K562 (cell line): Measurements from ENCODE around the gene SMG7.

Source experiments
- CHD4 ChIP-seq: fragments of 200-600 bp; sonication (generic); IDR thresholded peaks from 3 replicates; pipeline ENCODE4 v1.6.1; 2012; ENCODE audit warnings: low read depth, mild to moderate bottlenecking, mixed read lengths, low read length, inconsistent platforms; ENCODE audit not compliant: insufficient read depth, insufficient replicate concordance, poor library complexity, severe bottlenecking
- ELF1 ChIP-seq: fragments of 200-800 bp; sonication (Bioruptor generic); IDR thresholded peaks from 2 replicates; pipeline ENCODE4 v1.6.1; 2016; ENCODE audit warnings: missing genetic modification characterization, missing compliant biosample characterization
- FOXM1 ChIP-seq, 2 experiments: fragments of 450-650 bp in 1 of 2; sonication (generic) in 1 of 2; formaldehyde crosslinking in 1 of 2; IDR thresholded peaks; 2 replicates each; pipeline versions ENCODE4 v1.6.1 to v1.9.0; 2017 to 2022; ENCODE audit warnings: low read depth in 2 of 2, mild to moderate bottlenecking in 2 of 2, missing genetic modification reagents in 1 of 2, moderate library complexity in 1 of 2
- HDAC1 ChIP-seq, 2 experiments: fragments of 450-650 bp; IDR thresholded peaks; 2 replicates each; pipeline ENCODE4 v1.6.1; 2016 to 2017; ENCODE audit warnings: inconsistent platforms in 1 of 2, mild to moderate bottlenecking in 1 of 2, moderate library complexity in 1 of 2
- POLR2A ChIP-seq: fragments of 450-650 bp; conservative IDR thresholded peaks from 2 replicates; pipeline ENCODE4 v1.6.1; 2016
- SRF ChIP-seq, 2 experiments: fragments of 250-450, 450-650 bp in 1 of 2; sonication (Bioruptor Pico) in 1 of 2; sonication (generic) in 1 of 2; formaldehyde crosslinking; IDR thresholded peaks; 2 replicates each; pipeline versions ENCODE4 v1.5.0 to v1.5.1; 2020 to 2022; ENCODE audit warnings: mild to moderate bottlenecking in 1 of 2, missing genetic modification reagents in 1 of 2
- TF ChIP-seq, protein P1 (sequence below), 3 experiments: IDR thresholded peaks in 2 of 3; conservative IDR thresholded peaks in 1 of 3; 2 replicates each; pipeline ENCODE4 v1.5.1; 2011 to 2012; ENCODE audit warnings: low read length in 3 of 3, mild to moderate bottlenecking in 3 of 3, control low read depth in 2 of 3, improper control_type of control experiment in 1 of 3, inconsistent platforms in 1 of 3, low read depth in 1 of 3, mixed read lengths in 1 of 3, moderate library complexity in 1 of 3; ENCODE audit not compliant: insufficient read depth in 2 of 3
- TF ChIP-seq, protein P2 (sequence below): sonication (generic); formaldehyde crosslinking; IDR thresholded peaks from 2 replicates; pipeline ENCODE4 v1.8.1; 2022; ENCODE audit warnings: missing genetic modification reagents

DNA sequence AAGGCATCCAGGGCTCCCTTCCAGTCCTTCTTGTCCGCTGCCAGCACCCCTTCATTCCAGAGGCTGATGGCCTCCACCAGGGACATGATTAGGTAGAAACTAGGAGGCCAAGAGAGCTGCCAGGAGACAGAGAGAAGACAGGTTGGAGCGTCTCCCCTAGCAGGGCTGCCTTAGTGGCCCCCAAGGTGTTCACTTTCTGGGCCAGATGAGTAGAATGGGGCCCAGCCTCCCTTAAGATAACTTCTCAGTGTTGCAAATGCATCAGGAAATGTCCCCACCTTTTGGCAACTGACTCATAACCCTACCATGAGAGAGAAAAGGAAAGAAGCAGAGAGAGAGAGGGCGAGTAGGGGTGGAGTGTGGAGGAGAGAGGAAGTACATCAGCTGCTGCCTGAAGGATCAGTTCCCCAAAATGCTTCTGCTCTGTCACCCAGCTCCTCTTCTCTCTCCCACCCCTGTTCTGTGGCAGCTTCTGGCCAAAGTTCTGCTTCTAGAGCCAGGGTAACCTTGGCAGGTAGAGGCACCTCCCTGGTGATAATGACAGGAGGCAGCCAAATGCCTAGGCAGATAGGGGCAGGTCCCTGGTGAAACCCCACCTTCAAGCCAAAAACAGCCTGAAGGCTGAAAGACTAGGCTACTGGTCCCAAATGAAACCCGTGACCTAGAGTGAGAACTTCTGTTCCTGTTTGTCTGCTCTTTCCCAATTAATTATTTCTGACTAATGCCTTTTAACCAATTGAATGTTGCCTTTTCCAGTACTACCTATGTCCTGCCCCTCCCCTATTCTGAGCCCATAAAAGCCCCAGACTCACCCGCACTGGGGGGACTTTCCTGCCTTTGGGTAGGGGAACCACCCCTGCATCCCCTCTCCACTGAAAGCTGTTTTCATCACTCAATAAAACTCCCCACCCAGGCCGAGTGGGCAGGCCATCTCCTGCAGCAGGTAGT lies 118.2 kb downstream of the SMG7 start, which contains the start of gene NCF2:
- 0 out of 2 replicates have a peak, but pooled peaks have one; percentile 17 for TF ChIP-seq ELF1 (tag)
- TF ChIP-seq FOXM1 (IDR thresholded peaks at IDR 0.05; ENCODE audit: low read depth) = no peak
- no peak for TF ChIP-seq FOXM1 (CRISPR knock-in tag; IDR thresholded peaks at IDR 0.05; ENCODE audit: low read depth)
- TF ChIP-seq CHD4 = no peak
- TF ChIP-seq, protein P1, sequence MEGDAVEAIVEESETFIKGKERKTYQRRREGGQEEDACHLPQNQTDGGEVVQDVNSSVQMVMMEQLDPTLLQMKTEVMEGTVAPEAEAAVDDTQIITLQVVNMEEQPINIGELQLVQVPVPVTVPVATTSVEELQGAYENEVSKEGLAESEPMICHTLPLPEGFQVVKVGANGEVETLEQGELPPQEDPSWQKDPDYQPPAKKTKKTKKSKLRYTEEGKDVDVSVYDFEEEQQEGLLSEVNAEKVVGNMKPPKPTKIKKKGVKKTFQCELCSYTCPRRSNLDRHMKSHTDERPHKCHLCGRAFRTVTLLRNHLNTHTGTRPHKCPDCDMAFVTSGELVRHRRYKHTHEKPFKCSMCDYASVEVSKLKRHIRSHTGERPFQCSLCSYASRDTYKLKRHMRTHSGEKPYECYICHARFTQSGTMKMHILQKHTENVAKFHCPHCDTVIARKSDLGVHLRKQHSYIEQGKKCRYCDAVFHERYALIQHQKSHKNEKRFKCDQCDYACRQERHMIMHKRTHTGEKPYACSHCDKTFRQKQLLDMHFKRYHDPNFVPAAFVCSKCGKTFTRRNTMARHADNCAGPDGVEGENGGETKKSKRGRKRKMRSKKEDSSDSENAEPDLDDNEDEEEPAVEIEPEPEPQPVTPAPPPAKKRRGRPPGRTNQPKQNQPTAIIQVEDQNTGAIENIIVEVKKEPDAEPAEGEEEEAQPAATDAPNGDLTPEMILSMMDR (IDR thresholded peaks at IDR 0.05 in 2 of 3, conservative IDR thresholded peaks at IDR 0.05 in 1 of 3; ENCODE audit: insufficient read depth in 2 of 3, low read depth in 1 of 3, low read length in 3 of 3) = peak in 1 of 3 experiments; percentile 15; a peak in 1 of 6 replicates
- no peak for TF ChIP-seq SRF (CRISPR knock-in tag; IDR thresholded peaks at IDR 0.05)
- no peak for TF ChIP-seq HDAC1 (IDR thresholded peaks at IDR 0.05)
- TF ChIP-seq POLR2A = no peak
- TF ChIP-seq, protein P2, sequence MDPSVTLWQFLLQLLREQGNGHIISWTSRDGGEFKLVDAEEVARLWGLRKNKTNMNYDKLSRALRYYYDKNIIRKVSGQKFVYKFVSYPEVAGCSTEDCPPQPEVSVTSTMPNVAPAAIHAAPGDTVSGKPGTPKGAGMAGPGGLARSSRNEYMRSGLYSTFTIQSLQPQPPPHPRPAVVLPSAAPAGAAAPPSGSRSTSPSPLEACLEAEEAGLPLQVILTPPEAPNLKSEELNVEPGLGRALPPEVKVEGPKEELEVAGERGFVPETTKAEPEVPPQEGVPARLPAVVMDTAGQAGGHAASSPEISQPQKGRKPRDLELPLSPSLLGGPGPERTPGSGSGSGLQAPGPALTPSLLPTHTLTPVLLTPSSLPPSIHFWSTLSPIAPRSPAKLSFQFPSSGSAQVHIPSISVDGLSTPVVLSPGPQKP = no peak
